Measurements from ENCODE around the gene LAMA4. TPM values are rescaled to one million over a fixed set of nuclear protein-coding genes. Genes with fewer than 3 reads are reported as not detected.

The LAMA4 gene
- total RNA-seq, 1 experiment from 2014 or later: 1.1 TPM

GRCh38 chr6:112148103-112148502 is 106.3 kb downstream of the LAMA4 start:
- H3K56ac ChIP-seq (ENCODE audit: insufficient read length, low read depth, low read length): no peak overlapping the region
- no peak overlapping the region for H3K14ac ChIP-seq (ENCODE audit: insufficient read depth, low read length)
- no peaks in the 10 kb centered on the region for H3K36me3 Mint-ChIP-seq (ENCODE audit: insufficient read depth in 1 of 3, low read depth in 3 of 3)
- H3K23ac ChIP-seq (ENCODE audit: insufficient read length, low read depth, low read length): no peak overlapping the region
- no peak overlapping the region for H2AFZ ChIP-seq (ENCODE audit: low read length)
- no peaks in the 10 kb centered on the region for H3K27me3 ChIP-seq (ENCODE audit: insufficient read depth, low read length)
- H2BK120ac ChIP-seq (ENCODE audit: low read depth, low read length, poor library complexity, severe bottlenecking): no peak overlapping the region
- H3K4me1 ChIP-seq (ENCODE audit: insufficient read depth, low read length): no peaks in the 10 kb centered on the region
- H3K18ac ChIP-seq (ENCODE audit: insufficient read length, low read depth, low read length): no peak overlapping the region
- no peak overlapping the region for H2BK20ac ChIP-seq (ENCODE audit: low read depth, low read length, poor library complexity, severe bottlenecking)
- no peak overlapping the region for H3K4me3 Mint-ChIP-seq
- no peak overlapping the region for H3K9ac ChIP-seq (ENCODE audit: extremely low read depth, insufficient read length, low read length)
- no peak overlapping the region for H3K27ac Mint-ChIP-seq
- H2BK12ac ChIP-seq (ENCODE audit: insufficient read length, low read depth, low read length): no peak overlapping the region
- no peak overlapping the region for H2BK15ac ChIP-seq (ENCODE audit: low read depth, low read length)
- DNase-seq: no peak
- no peak overlapping the region for H3K4me2 ChIP-seq (ENCODE audit: insufficient read depth, insufficient read length, low read length)
- no peak overlapping the region for H3K4ac ChIP-seq (ENCODE audit: low read depth, low read length)
- H3K27ac ChIP-seq (ENCODE audit: insufficient read length, low read depth, low read length): no peak overlapping the region
- H2AK5ac ChIP-seq (ENCODE audit: insufficient read length, low read length): no peak overlapping the region
- TF ChIP-seq, protein P1, sequence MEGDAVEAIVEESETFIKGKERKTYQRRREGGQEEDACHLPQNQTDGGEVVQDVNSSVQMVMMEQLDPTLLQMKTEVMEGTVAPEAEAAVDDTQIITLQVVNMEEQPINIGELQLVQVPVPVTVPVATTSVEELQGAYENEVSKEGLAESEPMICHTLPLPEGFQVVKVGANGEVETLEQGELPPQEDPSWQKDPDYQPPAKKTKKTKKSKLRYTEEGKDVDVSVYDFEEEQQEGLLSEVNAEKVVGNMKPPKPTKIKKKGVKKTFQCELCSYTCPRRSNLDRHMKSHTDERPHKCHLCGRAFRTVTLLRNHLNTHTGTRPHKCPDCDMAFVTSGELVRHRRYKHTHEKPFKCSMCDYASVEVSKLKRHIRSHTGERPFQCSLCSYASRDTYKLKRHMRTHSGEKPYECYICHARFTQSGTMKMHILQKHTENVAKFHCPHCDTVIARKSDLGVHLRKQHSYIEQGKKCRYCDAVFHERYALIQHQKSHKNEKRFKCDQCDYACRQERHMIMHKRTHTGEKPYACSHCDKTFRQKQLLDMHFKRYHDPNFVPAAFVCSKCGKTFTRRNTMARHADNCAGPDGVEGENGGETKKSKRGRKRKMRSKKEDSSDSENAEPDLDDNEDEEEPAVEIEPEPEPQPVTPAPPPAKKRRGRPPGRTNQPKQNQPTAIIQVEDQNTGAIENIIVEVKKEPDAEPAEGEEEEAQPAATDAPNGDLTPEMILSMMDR (conservative IDR thresholded peaks at IDR 0.05): no peak
- no peak overlapping the region for H4K5ac ChIP-seq (ENCODE audit: insufficient read length, low read depth, low read length)
- no peaks in the 10 kb centered on the region for H3K79me2 ChIP-seq (ENCODE audit: insufficient read depth, low read length)
- no peak overlapping the region for H2BK5ac ChIP-seq (ENCODE audit: insufficient read length, low read length)
- no peak overlapping the region for H4K8ac ChIP-seq (replicated peaks; ENCODE audit: insufficient read length, low read depth, low read length)
- no peak overlapping the region for H3T11ph ChIP-seq (ENCODE audit: low read length)
- no peaks in the 10 kb centered on the region for H3K27me3 Mint-ChIP-seq (ENCODE audit: low read depth)
- WGBS (ENCODE audit: extremely low coverage, insufficient read length, low lambda C conversion rate): no CpG with 5 or more reads among the region's 6 CpGs
- no peak overlapping the region for H4K91ac ChIP-seq (ENCODE audit: insufficient read length, low read depth, low read length)
- H3K9me3 ChIP-seq (ENCODE audit: control insufficient read depth, low read depth, low read length): no peaks in the 10 kb centered on the region
- no peaks in the 10 kb centered on the region for H3K23me2 ChIP-seq (ENCODE audit: insufficient read length, low read depth, low read length, poor library complexity, severe bottlenecking)
- H3K9me3 Mint-ChIP-seq: no peaks in the 10 kb centered on the region
- no peaks in the 10 kb centered on the region for H4K20me1 ChIP-seq (ENCODE audit: control insufficient read depth, insufficient read depth, insufficient read length)
- H3K79me1 ChIP-seq (ENCODE audit: insufficient read depth, low read depth, low read length, poor library complexity, severe bottlenecking): no peaks in the 10 kb centered on the region
- no peaks in the 10 kb centered on the region for H3K4me1 Mint-ChIP-seq
